LNCAP (cell line): ENCODE results near the gene EVL.

ENCODE experiments used
- TF ChIP-seq, protein P1 (sequence below): fragments of 450-650 bp; IDR thresholded peaks from 2 replicates; pipeline ENCODE4 v1.5.1; 2017; ENCODE audit warnings: mild to moderate bottlenecking

The EVL gene, protein sequence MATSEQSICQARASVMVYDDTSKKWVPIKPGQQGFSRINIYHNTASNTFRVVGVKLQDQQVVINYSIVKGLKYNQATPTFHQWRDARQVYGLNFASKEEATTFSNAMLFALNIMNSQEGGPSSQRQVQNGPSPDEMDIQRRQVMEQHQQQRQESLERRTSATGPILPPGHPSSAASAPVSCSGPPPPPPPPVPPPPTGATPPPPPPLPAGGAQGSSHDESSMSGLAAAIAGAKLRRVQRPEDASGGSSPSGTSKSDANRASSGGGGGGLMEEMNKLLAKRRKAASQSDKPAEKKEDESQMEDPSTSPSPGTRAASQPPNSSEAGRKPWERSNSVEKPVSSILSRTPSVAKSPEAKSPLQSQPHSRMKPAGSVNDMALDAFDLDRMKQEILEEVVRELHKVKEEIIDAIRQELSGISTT

GRCh38 chr14:100065111-100065871 lies at the start of gene EVL:
TSS of gene EVL (plus strand) at chr14:100065422. CDS start at chr14:100065501, 79 bp downstream.
- TF ChIP-seq, protein P1, sequence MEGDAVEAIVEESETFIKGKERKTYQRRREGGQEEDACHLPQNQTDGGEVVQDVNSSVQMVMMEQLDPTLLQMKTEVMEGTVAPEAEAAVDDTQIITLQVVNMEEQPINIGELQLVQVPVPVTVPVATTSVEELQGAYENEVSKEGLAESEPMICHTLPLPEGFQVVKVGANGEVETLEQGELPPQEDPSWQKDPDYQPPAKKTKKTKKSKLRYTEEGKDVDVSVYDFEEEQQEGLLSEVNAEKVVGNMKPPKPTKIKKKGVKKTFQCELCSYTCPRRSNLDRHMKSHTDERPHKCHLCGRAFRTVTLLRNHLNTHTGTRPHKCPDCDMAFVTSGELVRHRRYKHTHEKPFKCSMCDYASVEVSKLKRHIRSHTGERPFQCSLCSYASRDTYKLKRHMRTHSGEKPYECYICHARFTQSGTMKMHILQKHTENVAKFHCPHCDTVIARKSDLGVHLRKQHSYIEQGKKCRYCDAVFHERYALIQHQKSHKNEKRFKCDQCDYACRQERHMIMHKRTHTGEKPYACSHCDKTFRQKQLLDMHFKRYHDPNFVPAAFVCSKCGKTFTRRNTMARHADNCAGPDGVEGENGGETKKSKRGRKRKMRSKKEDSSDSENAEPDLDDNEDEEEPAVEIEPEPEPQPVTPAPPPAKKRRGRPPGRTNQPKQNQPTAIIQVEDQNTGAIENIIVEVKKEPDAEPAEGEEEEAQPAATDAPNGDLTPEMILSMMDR, result no peak

DNA sequence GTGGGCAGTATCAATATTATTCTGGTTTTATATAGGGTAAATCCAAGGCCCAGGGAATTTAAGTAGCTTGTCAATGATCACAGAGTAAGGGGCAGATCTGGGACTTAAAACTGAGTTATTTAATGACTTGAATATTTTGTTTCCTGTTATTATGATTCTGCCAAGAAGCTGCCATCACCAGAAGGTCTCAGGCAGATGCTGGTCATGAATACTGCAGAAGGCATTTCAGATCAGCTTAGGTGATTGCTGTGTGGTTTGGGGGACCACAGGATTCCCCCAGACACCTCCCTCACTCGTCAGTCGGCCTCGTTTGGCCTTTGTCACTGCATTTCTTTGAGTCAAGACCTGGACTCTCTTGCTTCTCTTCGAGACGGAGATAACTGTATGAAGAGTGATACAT lies 47.7 kb upstream of the EVL start:
- TF ChIP-seq, protein P1, result no peak

DNA sequence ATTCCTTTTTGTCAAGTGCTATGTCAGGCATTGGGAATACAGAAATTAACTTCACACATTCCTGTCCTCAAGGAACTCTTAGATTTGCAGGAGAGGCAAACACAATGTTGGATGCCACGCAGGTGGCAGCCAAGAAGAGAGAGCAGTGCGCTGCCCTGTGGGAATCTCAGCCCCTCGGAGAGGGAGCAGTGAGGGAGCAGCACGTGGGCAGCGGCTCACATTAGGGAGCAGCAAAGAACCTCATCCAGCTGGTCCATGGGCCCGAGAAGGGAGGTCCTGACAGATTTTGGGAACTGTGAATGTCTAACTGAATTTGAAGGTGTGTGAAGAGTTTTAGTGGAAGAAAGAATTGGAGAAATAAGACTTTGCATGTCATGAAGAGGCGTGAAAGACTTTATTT lies 47.2 kb upstream of the EVL start:
- TF ChIP-seq, protein P1, result no peak

GRCh38 chr14:100018482-100018881 lies 46.7 kb upstream of the EVL start:
- TF ChIP-seq, protein P1, result no peak

GRCh38 chr14:100019156-100019744 lies 46.0 kb upstream of the EVL start:
- TF ChIP-seq, protein P1, result no peak

GRCh38 chr14:100020629-100021028 lies 44.6 kb upstream of the EVL start:
- TF ChIP-seq, protein P1, result no peak

- TF ChIP-seq, protein P1, result no peak
Observed at GRCh38 chr14:100022772-100023451, 42.3 kb upstream of the EVL start.
